A673 (cell line): ENCODE data around the gene FOLR2.

ENCODE experiments used
- EZH2 ChIP-seq: fragments of 200-600 bp; sonication (generic); IDR thresholded peaks from 2 replicates; pipeline ENCODE4 v1.6.1; 2017; ENCODE audit warnings: borderline replicate concordance, low read depth, mild to moderate bottlenecking, mixed read lengths, antibody characterized with exemption, low read length; ENCODE audit not compliant: poor library complexity, severe bottlenecking
- TF ChIP-seq, protein P1 (sequence below): fragments of 300-800, 200-600 bp; sonication (generic); conservative IDR thresholded peaks from 2 replicates; pipeline ENCODE4 v1.5.1; 2017; ENCODE audit warnings: low read depth, mild to moderate bottlenecking, antibody characterized with exemption, low read length, moderate library complexity, mixed read lengths

DNA sequence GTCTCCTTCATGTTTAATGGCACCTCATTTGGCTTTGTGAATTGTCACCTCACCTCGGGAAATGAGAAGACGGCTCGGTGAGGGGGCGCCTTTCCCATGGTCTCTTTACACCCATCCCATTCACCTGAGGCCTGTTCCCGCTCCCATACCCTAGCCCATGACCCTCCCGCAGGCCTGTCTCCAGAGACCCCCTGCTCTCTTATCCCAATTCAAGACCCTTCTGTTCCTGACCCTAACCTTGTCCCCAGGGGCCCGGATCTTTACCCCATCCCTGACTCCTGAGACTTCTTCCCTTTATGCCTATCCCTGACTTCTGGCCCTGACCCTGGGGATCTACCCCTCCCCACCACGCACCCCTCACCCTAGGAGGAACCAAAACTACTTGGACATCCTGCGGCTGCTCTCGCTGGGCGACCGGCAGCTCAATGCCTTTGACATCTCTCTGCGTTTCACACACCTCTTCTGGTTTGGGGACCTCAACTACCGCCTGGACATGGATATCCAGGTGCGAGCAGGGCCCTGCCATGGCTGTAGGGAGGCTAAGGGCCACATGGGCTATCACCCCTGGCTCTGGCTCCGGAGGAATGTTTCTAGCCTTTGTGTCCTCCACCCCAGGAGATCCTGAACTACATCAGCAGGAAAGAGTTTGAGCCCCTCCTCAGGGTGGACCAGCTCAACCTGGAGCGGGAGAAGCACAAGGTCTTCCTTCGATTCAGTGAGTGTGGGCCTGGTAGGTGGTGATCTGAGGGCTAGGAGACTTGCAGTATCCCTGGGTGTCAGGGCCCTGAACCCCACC, 15.9 kb downstream of the FOLR2 start:
- TF ChIP-seq, protein P1, sequence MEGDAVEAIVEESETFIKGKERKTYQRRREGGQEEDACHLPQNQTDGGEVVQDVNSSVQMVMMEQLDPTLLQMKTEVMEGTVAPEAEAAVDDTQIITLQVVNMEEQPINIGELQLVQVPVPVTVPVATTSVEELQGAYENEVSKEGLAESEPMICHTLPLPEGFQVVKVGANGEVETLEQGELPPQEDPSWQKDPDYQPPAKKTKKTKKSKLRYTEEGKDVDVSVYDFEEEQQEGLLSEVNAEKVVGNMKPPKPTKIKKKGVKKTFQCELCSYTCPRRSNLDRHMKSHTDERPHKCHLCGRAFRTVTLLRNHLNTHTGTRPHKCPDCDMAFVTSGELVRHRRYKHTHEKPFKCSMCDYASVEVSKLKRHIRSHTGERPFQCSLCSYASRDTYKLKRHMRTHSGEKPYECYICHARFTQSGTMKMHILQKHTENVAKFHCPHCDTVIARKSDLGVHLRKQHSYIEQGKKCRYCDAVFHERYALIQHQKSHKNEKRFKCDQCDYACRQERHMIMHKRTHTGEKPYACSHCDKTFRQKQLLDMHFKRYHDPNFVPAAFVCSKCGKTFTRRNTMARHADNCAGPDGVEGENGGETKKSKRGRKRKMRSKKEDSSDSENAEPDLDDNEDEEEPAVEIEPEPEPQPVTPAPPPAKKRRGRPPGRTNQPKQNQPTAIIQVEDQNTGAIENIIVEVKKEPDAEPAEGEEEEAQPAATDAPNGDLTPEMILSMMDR, result no peak
- no peak for TF ChIP-seq EZH2
